HepG2 (cell line): ENCODE results near the gene MT1A. TPM values are rescaled to one million over a fixed set of nuclear protein-coding genes. Genes with fewer than 3 reads are reported as not detected.

Source experiments
- ATF5 ChIP-seq: sonication (generic); formaldehyde crosslinking; IDR thresholded peaks from 2 replicates; pipeline ENCODE4 v1.4.0; 2020; ENCODE audit warnings: mild to moderate bottlenecking, low read depth, missing genetic modification reagents
- ATM ChIP-seq: fragments of 450-650 bp; IDR thresholded peaks from 2 replicates; pipeline ENCODE4 v1.7.1; 2017; ENCODE audit warnings: mild to moderate bottlenecking, borderline replicate concordance
- CAMTA2 ChIP-seq: sonication (generic); formaldehyde crosslinking; IDR thresholded peaks from 2 replicates; pipeline ENCODE4 v1.4.0; 2020; ENCODE audit warnings: mild to moderate bottlenecking, missing genetic modification reagents, borderline replicate concordance
- CHD4 ChIP-seq: fragments of 200-600 bp; sonication (generic); IDR thresholded peaks from 2 replicates; pipeline ENCODE4 v1.7.0; 2017; ENCODE audit warnings: mild to moderate bottlenecking, low read length, borderline replicate concordance
- ERF ChIP-seq: IDR thresholded peaks from 2 replicates; pipeline ENCODE4 v1.6.1; 2018; ENCODE audit warnings: missing biosample characterization, missing genetic modification reagents
- HOXD1 ChIP-seq: sonication (generic); formaldehyde crosslinking; IDR thresholded peaks from 2 replicates; pipeline ENCODE4 v1.5.0; 2020; ENCODE audit warnings: missing genetic modification reagents
- IKZF4 ChIP-seq: sonication (generic); formaldehyde crosslinking; IDR thresholded peaks from 2 replicates; pipeline ENCODE4 v1.5.1; 2020; ENCODE audit warnings: borderline replicate concordance, mild to moderate bottlenecking, low read depth, missing genetic modification reagents; ENCODE audit errors: not compliant biosample characterization
- IRF2 ChIP-seq: IDR thresholded peaks from 2 replicates; pipeline ENCODE4 v1.6.1; 2018; ENCODE audit warnings: missing genetic modification reagents, missing compliant biosample characterization
- KDM2A ChIP-seq: sonication (generic); formaldehyde crosslinking; IDR thresholded peaks from 2 replicates; pipeline ENCODE4 v1.4.0; 2020; ENCODE audit warnings: low read depth, missing genetic modification reagents, borderline replicate concordance
- KDM6A ChIP-seq: IDR thresholded peaks from 2 replicates; pipeline ENCODE4 v1.6.1; 2016; ENCODE audit warnings: low read depth
- KLF12 ChIP-seq: sonication (generic); formaldehyde crosslinking; IDR thresholded peaks from 2 replicates; pipeline ENCODE4 v1.4.0; 2020; ENCODE audit warnings: missing genetic modification reagents, borderline replicate concordance
- MED1 ChIP-seq: sonication (generic); formaldehyde crosslinking; IDR thresholded peaks from 2 replicates; pipeline ENCODE4 v1.4.0; 2020; ENCODE audit warnings: missing genetic modification reagents
- MEF2D ChIP-seq: sonication (generic); formaldehyde crosslinking; IDR thresholded peaks from 2 replicates; pipeline ENCODE4 v1.5.1; 2020; ENCODE audit warnings: mild to moderate bottlenecking, missing genetic modification reagents
- MLLT10 ChIP-seq: sonication (generic); formaldehyde crosslinking; IDR thresholded peaks from 2 replicates; pipeline ENCODE4 v1.4.0; 2020; ENCODE audit warnings: missing genetic modification reagents
- NFRKB ChIP-seq: fragments of 450-650 bp; IDR thresholded peaks from 2 replicates; pipeline ENCODE4 v1.6.1; 2017
- PTBP1 ChIP-seq: fragments of 200-400 bp; formaldehyde crosslinking; IDR thresholded peaks from 2 replicates; pipeline ENCODE4 v1.6.1; 2018; ENCODE audit warnings: low read length, low read depth; ENCODE audit not compliant: poor library complexity, severe bottlenecking
- RCOR2 ChIP-seq: IDR thresholded peaks from 2 replicates; pipeline ENCODE4 v1.6.1; 2016; ENCODE audit warnings: missing biosample characterization, missing genetic modification reagents
- SNAPC4 ChIP-seq: sonication (generic); formaldehyde crosslinking; IDR thresholded peaks from 2 replicates; pipeline ENCODE4 v1.4.0; 2020; ENCODE audit warnings: mild to moderate bottlenecking, missing genetic modification reagents
- ZFP37 ChIP-seq: sonication (generic); formaldehyde crosslinking; IDR thresholded peaks from 2 replicates; pipeline ENCODE4 v1.4.0; 2020; ENCODE audit warnings: missing genetic modification reagents, borderline replicate concordance
- ZFP90 ChIP-seq: sonication (generic); formaldehyde crosslinking; IDR thresholded peaks from 2 replicates; pipeline ENCODE4 v1.8.0; 2022; ENCODE audit warnings: missing genetic modification reagents, mild to moderate bottlenecking, inconsistent platforms, borderline replicate concordance
- ZFX ChIP-seq: sonication (generic); formaldehyde crosslinking; IDR thresholded peaks from 2 replicates; pipeline ENCODE4 v1.4.0; 2020; ENCODE audit warnings: mild to moderate bottlenecking, low read depth, missing genetic modification reagents, moderate library complexity
- ZNF530 ChIP-seq: sonication (generic); formaldehyde crosslinking; IDR thresholded peaks from 2 replicates; pipeline ENCODE4 v1.5.0; 2020; ENCODE audit warnings: low read depth, mild to moderate bottlenecking, missing genetic modification reagents
- ZNF605 ChIP-seq: sonication (generic); formaldehyde crosslinking; IDR thresholded peaks from 2 replicates; pipeline ENCODE4 v1.8.0; 2022; ENCODE audit warnings: mild to moderate bottlenecking, missing genetic modification reagents
- ZNF724P ChIP-seq: sonication (generic); formaldehyde crosslinking; IDR thresholded peaks from 2 replicates; pipeline ENCODE4 v1.8.0; 2022; ENCODE audit warnings: missing genetic modification reagents, borderline replicate concordance
- ZNF766 ChIP-seq: sonication (generic); formaldehyde crosslinking; IDR thresholded peaks from 2 replicates; pipeline ENCODE4 v1.5.0; 2020; ENCODE audit warnings: missing genetic modification reagents, borderline replicate concordance
- polyA plus RNA-seq, 8 experiments: library from polyadenylated mRNA; depleted of rRNA in 3 of 8; stranded (reverse) in 7 of 8; unstranded in 1 of 8; fragments of >200 nt; fragmentation: Illumina TruSeq in 4 of 8; extraction: Trizol in 4 of 8; gene quantifications; 2 replicates each; pipeline versions ENCODE4 v1.2.1 to v1.2.3, GENCODE V29; 2011 to 2016; ENCODE audit warnings: low read depth in 4 of 8, missing spikeins in 1 of 8, mixed read lengths in 1 of 8; ENCODE audit not compliant: insufficient read depth in 1 of 8
- total RNA-seq, 5 experiments: library from RNA; depleted of rRNA; stranded (reverse); fragments of >200 nt; fragmentation: Illumina TruSeq; extraction: Trizol; gene quantifications; 2 replicates each; pipeline ENCODE4 v1.2.3, GENCODE V29; 2016; ENCODE audit warnings: low read depth in 1 of 5

Gene MT1A
- total and polyA plus RNA-seq, 2 of the 13 experiments (the other 11 are each of a cell fraction or from before 2014, with no cell fraction given), result 8.3 to 10.4 TPM

GRCh38 chr16:56657555-56658326 lies 19.3 kb downstream of the MT1A start, which contains the start of gene MT1F (continued):
- TF ChIP-seq ZNF724P (CRISPR knock-in tag) (no peak), NFRKB (no peak), IRF2 (CRISPR knock-in tag) (no peak), MEF2D (CRISPR knock-in tag) (0 out of 2 replicates have a peak, but pooled peaks have one; percentile 30), MED1 (CRISPR knock-in tag) (no peak), ZFP37 (CRISPR knock-in tag) (0 out of 2 replicates have a peak, but pooled peaks have one; percentile 63), ZFP90 (peak; percentile 75; the same call in 1 of the 2 replicates), MLLT10 (CRISPR knock-in tag) (no peak), KDM2A (CRISPR knock-in tag) (peak; percentile 26; the same call in 1 of the 2 replicates), CHD4 (no peak), ZNF530 (CRISPR knock-in tag) (no peak), ERF (CRISPR knock-in tag) (peak; percentile 43; the same call in 1 of the 2 replicates), CAMTA2 (CRISPR knock-in tag) (0 out of 2 replicates have a peak, but pooled peaks have one; percentile 70), IKZF4 (CRISPR knock-in tag) (no peak), HOXD1 (CRISPR knock-in tag) (no peak), RCOR2 (CRISPR knock-in tag) (0 out of 2 replicates have a peak, but pooled peaks have one; percentile 19), ZFX (CRISPR knock-in tag) (no peak), KLF12 (CRISPR knock-in tag) (peak; percentile 51; the same call in 1 of the 2 replicates), ZNF766 (0 out of 2 replicates have a peak, but pooled peaks have one; percentile 36), ZNF605 (CRISPR knock-in tag) (peak; percentile 36; the same call in 1 of the 2 replicates), ATF5 (no peak), PTBP1 (no peak), KDM6A (0 out of 2 replicates have a peak, but pooled peaks have one; percentile 7), SNAPC4 (CRISPR knock-in tag) (peak; percentile 55; the same call in 1 of the 2 replicates), ATM (no peak)
